Measurements from ENCODE around the gene SGCB. TPM values are rescaled to one million over a fixed set of nuclear protein-coding genes. Genes with fewer than 3 reads are reported as not detected.

The SGCB gene
- total RNA-seq, 2 donors from 2014 or later, result 6.6 to 9.2 TPM

DNA sequence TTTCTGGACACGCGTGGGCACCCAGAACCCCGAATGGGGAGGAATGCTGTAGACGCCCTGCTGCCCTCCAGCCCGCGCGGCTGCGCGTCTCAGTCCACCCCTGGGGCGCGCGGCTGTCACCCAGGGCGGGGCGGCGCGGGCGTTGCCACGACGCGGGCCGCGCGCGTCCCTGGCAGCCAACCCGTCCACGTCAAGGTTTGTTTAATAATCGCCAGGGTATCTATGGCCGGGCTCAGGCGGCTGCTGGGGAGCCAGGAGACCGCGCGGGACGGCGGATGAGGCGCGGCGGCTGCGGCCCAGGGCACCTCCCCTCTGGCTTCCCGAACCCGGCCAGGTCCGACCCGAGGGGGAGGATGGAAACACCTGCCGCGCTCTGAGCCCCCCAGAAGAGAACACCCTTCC is 13.1 kb upstream of the SGCB start, which contains the start of gene SPATA18:
SPATA18 (plus strand) TSS at position 92 of the 402 bp plus-strand sequence. CDS start 401 bp downstream, outside the sequence.
- ATAC-seq (peak in 1 of 2 donors; percentile 57), DNase-seq (ENCODE audit: low spot score) (no peak)

GRCh38 chr4:52049266-52049665 is 11.2 kb upstream of the SGCB start:
- no peak overlapping the region for H3K27ac Mint-ChIP-seq
- H3K4me1 Mint-ChIP-seq (ENCODE audit: low read depth in 2 of 2), result peaks cover 6 to 7% of the 10 kb centered on the region in 2 donors
- peaks cover 7% of the 10 kb centered on the region for H3K36me3 Mint-ChIP-seq
- peaks cover 26 to 44% of the 10 kb centered on the region in 2 donors for H3K27me3 Mint-ChIP-seq
- H3K9me3 Mint-ChIP-seq, result peaks cover 4% of the 10 kb centered on the region
- no peak for ATAC-seq
- no peak overlapping the region for H3K4me3 Mint-ChIP-seq
- no peak for DNase-seq (ENCODE audit: low spot score)

More for the DNA sequence above, 13.1 kb upstream of the SGCB start, which contains the start of gene SPATA18:
- Mint-ChIP-seq H3K36me3 (peaks cover 7% of the 10 kb centered on the region), H3K9me3 (peaks cover 4% of the 10 kb centered on the region), H3K27ac (no peak within 1 kb of the TSS), H3K27me3 (peaks cover 28 to 51% of the 10 kb centered on the region in 2 donors), H3K4me1 (ENCODE audit: low read depth in 2 of 2) (peaks cover 6 to 7% of the 10 kb centered on the region in 2 donors), H3K4me3 (peak within 1 kb of the TSS; percentile 34)

- H3K27ac Mint-ChIP-seq, result no peak overlapping the region
- H3K9me3 Mint-ChIP-seq, result no peaks in the 10 kb centered on the region
- H3K27me3 Mint-ChIP-seq, result peaks cover 22 to 40% of the 10 kb centered on the region in 2 donors
- DNase-seq (ENCODE audit: low spot score) (no peak), ATAC-seq (no peak)
- H3K4me1 Mint-ChIP-seq (ENCODE audit: low read depth in 2 of 2), result no peaks in the 10 kb centered on the region
- H3K4me3 Mint-ChIP-seq, result no peak overlapping the region
- no peaks in the 10 kb centered on the region for H3K36me3 Mint-ChIP-seq
Measured at GRCh38 chr4:52045028-52045427, 6.9 kb upstream of the SGCB start.

GRCh38 chr4:52037689-52038102 is 403 bp downstream of the SGCB start:
- peak; percentile 61 for DNase-seq (ENCODE audit: low spot score)
- peaks cover 12 to 21% of the 10 kb centered on the region in 2 donors for H3K4me1 Mint-ChIP-seq (ENCODE audit: low read depth in 2 of 2)
- peak; percentile 63 to 68 for ATAC-seq
- peaks cover 47 to 55% of the 10 kb centered on the region in 2 donors for H3K27me3 Mint-ChIP-seq
- peak overlapping the region; percentile 91 for H3K4me3 Mint-ChIP-seq
- H3K9me3 Mint-ChIP-seq, result no peaks in the 10 kb centered on the region
- H3K27ac Mint-ChIP-seq, result peak overlapping the region; percentile 44 to 49
- peaks cover 5% of the 10 kb centered on the region for H3K36me3 Mint-ChIP-seq

GRCh38 chr4:52036886-52037530 is 1.1 kb downstream of the SGCB start:
- peaks cover 12 to 21% of the 10 kb centered on the region in 2 donors for H3K4me1 Mint-ChIP-seq (ENCODE audit: low read depth in 2 of 2)
- peaks cover 45 to 48% of the 10 kb centered on the region in 2 donors for H3K27me3 Mint-ChIP-seq
- peaks cover 5% of the 10 kb centered on the region for H3K36me3 Mint-ChIP-seq
- H3K4me3 Mint-ChIP-seq, result peak overlapping the region; percentile 91
- H3K9me3 Mint-ChIP-seq, result no peaks in the 10 kb centered on the region
- ATAC-seq (no peak), DNase-seq (ENCODE audit: low spot score) (no peak)
- H3K27ac Mint-ChIP-seq, result peak overlapping the region; percentile 44 to 49

DNA sequence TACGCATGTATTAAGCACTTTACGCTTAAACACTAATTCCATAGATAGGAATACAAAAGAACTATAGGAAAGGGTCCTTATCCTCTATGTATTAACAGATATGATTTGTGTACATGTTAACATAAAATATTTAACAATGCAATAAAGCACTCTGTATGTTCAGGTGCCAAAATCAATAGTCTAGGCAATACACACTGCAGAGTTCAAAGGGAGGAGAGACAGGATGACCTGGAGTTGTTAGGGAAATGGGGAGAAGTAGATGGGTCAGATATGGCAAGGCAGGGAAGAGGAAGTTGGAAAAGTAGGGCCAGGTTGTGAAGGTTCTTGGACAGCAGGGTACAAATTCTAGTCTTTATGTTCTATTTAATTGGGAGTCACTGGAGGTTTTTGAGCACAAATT is 2.9 kb downstream of the SGCB start:
- peaks cover 5% of the 10 kb centered on the region for H3K36me3 Mint-ChIP-seq
- ATAC-seq, result no peak
- DNase-seq (ENCODE audit: low spot score), result no peak
- H3K9me3 Mint-ChIP-seq, result no peaks in the 10 kb centered on the region
- H3K27ac Mint-ChIP-seq, result no peak overlapping the region
- peaks cover 37 to 39% of the 10 kb centered on the region in 2 donors for H3K27me3 Mint-ChIP-seq
- H3K4me3 Mint-ChIP-seq, result no peak overlapping the region
- peaks cover 12 to 21% of the 10 kb centered on the region in 2 donors for H3K4me1 Mint-ChIP-seq (ENCODE audit: low read depth in 2 of 2)

DNA sequence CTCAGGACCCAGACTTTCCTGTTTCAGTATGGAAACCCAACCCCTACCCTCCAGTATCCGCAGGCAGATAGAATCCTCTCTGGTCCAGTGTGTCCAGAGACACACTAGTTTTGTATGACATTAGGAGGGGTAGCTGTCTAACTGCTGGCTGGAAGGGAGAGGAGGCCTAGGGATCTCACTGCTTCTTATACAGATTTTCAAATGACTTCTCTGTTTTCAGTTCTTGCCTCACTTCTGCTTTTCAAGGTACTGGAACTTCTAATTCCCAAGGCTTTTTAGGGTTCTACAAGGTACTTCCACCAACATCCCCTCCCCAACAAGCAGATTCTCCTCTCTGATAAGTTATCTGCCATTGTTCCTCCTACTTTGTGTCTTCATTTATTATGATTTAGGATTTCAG is 6.1 kb downstream of the SGCB start:
- Mint-ChIP-seq H3K4me3 (no peak overlapping the region), H3K27me3 (peaks cover 19 to 22% of the 10 kb centered on the region in 2 donors), H3K9me3 (no peaks in the 10 kb centered on the region), H3K4me1 (ENCODE audit: low read depth in 2 of 2) (peaks cover 8 to 16% of the 10 kb centered on the region in 2 donors), H3K36me3 (peaks cover 5% of the 10 kb centered on the region), H3K27ac (no peak overlapping the region)
- ATAC-seq (no peak), DNase-seq (ENCODE audit: low spot score) (no peak)

DNA sequence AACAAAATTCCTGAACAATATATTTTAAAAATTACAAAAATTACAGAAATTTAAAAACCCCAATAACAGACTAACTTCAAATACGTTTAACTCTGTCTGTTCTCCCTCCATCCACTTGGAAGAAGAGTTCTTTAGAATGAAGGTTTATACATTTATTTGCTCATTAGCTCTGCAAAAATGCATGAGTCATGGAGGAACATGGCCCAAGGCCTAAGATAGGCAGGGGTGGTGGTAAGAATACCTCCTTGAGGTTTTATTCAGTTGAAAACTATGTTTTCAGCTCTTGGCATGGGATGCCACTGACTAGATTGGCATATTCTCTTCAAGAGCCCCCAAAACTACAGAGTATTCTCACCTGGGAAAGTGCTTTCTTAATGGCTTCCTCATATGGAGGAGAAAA is 9.1 kb downstream of the SGCB start:
- ATAC-seq (no peak), DNase-seq (ENCODE audit: low spot score) (no peak)
- Mint-ChIP-seq H3K9me3 (no peaks in the 10 kb centered on the region), H3K36me3 (no peaks in the 10 kb centered on the region), H3K27me3 (peaks cover 0 to 3% of the 10 kb centered on the region in 2 donors), H3K27ac (no peak overlapping the region), H3K4me1 (ENCODE audit: low read depth in 2 of 2) (no peaks in the 10 kb centered on the region), H3K4me3 (no peak overlapping the region)

DNA sequence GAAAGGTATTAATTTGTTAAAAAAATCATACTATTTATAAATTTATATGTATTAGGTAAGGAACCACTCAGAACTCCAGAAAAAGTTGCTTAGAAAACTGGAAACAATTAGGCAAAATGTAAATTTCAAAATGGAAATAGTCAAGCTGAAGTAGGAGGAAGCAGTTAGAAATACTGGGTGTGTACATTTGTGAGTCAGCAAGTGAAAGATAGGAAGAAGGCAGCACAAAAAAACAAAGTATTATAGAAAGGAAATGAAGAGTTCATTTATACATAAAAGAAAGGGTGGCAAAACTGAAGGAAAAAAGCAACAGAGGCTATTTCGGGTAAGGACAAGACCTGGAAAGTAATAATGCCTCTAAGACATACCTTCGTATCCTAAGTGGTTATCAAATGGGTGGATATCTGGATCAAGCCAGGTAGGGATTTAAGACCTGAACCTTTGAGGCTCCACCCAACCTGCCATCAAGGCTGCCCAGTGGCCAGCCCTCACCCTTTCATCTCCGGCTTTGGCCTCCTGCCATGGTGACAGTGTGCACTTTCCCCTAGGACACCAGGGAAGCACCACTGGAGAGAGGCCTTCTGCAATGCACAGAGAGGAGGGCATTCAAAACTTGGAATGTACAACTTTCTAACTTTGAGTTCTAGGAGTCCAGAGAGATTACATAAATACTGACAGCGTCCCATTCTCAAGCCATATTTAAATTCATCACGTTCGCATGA is 18.0 kb downstream of the SGCB start, which contains the start of gene LRRC66:
LRRC66 (minus strand) TSS at position 428 of the 722 bp plus-strand sequence. CDS start 2,750 bp downstream, outside the sequence.
- Mint-ChIP-seq H3K27ac (no peak within 1 kb of the TSS), H3K4me1 (ENCODE audit: low read depth in 2 of 2) (no peaks in the 10 kb centered on the region), H3K36me3 (no peaks in the 10 kb centered on the region), H3K27me3 (no peaks in the 10 kb centered on the region), H3K4me3 (no peak within 1 kb of the TSS), H3K9me3 (no peaks in the 10 kb centered on the region)
- no peak for DNase-seq (ENCODE audit: low spot score)
- ATAC-seq, result no peak

DNA sequence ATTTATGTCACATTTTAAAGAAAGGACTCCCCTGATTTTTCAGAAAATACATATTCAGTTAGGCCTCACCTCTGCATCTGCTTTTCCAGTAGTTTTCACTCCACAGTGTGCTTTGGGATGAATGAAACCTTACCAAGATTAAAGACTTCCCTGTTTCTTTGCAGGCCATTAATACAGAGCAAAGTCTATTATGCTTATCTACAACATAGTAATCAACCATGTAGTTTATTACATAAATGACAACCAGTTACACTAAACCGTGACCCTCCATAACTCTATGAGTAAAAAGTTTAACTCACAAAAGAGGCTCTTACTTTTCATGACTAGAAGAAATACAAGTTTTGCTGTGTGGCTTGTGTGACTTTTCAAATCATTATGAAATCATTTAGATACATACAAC is 20.3 kb downstream of the SGCB start:
- no peak overlapping the region for H3K27ac Mint-ChIP-seq
- H3K9me3 Mint-ChIP-seq, result no peaks in the 10 kb centered on the region
- ATAC-seq, result no peak

GRCh38 chr4:52016981-52017380 is 21.1 kb downstream of the SGCB start:
- no peak overlapping the region for H3K4me3 Mint-ChIP-seq
- no peaks in the 10 kb centered on the region for H3K27me3 Mint-ChIP-seq
- DNase-seq (ENCODE audit: low spot score), result no peak
- ATAC-seq, result no peak
- no peaks in the 10 kb centered on the region for H3K36me3 Mint-ChIP-seq
- no peaks in the 10 kb centered on the region for H3K4me1 Mint-ChIP-seq (ENCODE audit: low read depth in 2 of 2)
- no peaks in the 10 kb centered on the region for H3K9me3 Mint-ChIP-seq
- H3K27ac Mint-ChIP-seq, result no peak overlapping the region

More for the DNA sequence above, 20.3 kb downstream of the SGCB start:
- DNase-seq (ENCODE audit: low spot score), result no peak
- Mint-ChIP-seq H3K4me1 (ENCODE audit: low read depth in 2 of 2) (no peaks in the 10 kb centered on the region), H3K4me3 (no peak overlapping the region), H3K36me3 (no peaks in the 10 kb centered on the region), H3K27me3 (no peaks in the 10 kb centered on the region)

DNA sequence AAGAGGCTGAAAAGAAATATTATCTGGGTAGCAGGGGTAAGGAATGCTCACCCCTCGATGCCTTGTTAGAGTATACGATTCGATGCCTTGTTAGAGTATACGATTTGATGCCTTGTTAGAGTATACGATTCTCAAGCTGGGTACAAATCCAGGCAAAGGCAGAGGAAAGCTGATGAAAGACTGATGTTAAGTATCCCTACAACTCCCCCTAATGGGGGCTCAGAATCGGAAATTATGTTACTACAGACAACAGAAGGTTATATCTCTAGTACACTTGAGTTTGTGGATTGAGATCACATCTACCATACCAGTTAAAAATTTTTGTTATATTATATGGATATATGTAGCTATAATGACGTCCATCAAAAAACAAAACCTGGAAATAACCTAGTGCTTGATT is 22.7 kb downstream of the SGCB start:
- H3K9me3 Mint-ChIP-seq, result no peaks in the 10 kb centered on the region
- H3K4me1 Mint-ChIP-seq (ENCODE audit: low read depth in 2 of 2), result no peaks in the 10 kb centered on the region
- DNase-seq (ENCODE audit: low spot score) (no peak), ATAC-seq (no peak)
- no peak overlapping the region for H3K27ac Mint-ChIP-seq
- no peaks in the 10 kb centered on the region for H3K36me3 Mint-ChIP-seq
- no peak overlapping the region for H3K4me3 Mint-ChIP-seq
- no peaks in the 10 kb centered on the region for H3K27me3 Mint-ChIP-seq

- H3K27me3 Mint-ChIP-seq, result no peaks in the 10 kb centered on the region
- ATAC-seq, result no peak
- no peaks in the 10 kb centered on the region for H3K4me1 Mint-ChIP-seq (ENCODE audit: low read depth in 2 of 2)
- DNase-seq (ENCODE audit: low spot score), result no peak
- H3K4me3 Mint-ChIP-seq, result no peak overlapping the region
- no peaks in the 10 kb centered on the region for H3K36me3 Mint-ChIP-seq
- no peak overlapping the region for H3K27ac Mint-ChIP-seq
- H3K9me3 Mint-ChIP-seq, result no peaks in the 10 kb centered on the region
Measured at GRCh38 chr4:52014903-52015302, 23.2 kb downstream of the SGCB start.

GRCh38 chr4:52012651-52013050 is 25.4 kb downstream of the SGCB start:
- Mint-ChIP-seq H3K36me3 (no peaks in the 10 kb centered on the region), H3K27ac (no peak overlapping the region), H3K4me3 (no peak overlapping the region), H3K4me1 (ENCODE audit: low read depth in 2 of 2) (no peaks in the 10 kb centered on the region), H3K27me3 (no peaks in the 10 kb centered on the region), H3K9me3 (no peaks in the 10 kb centered on the region)
- no peak for DNase-seq (ENCODE audit: low spot score)
- ATAC-seq, result no peak
